Keratinocyte (primary cell): ENCODE measurements around the gene RASGRP3. TPM values are rescaled to one million over a fixed set of nuclear protein-coding genes. Genes with fewer than 3 reads are reported as not detected.

ENCODE experiments used
- DNase-seq: peaks from one replicate; pipeline ENCODE4 v3.0.0-alpha.2; 2011; ENCODE audit warnings: low read depth, missing footprints, low spot score
- FAIRE-seq: peaks from 2 replicates; lab custom pipeline; 2011; peaks lifted over from hg19 to GRCh38; lab: Jason Lieb, UNC
- H2AFZ ChIP-seq: 2 replicates; pipeline ENCODE4 v1.6.0; 2012; ENCODE audit warnings: low read length, control low read depth, inconsistent platforms; ENCODE audit not compliant: control insufficient read depth
- H3K27ac ChIP-seq: 2 replicates; pipeline ENCODE4 v1.5.1; 2011; ENCODE audit warnings: low read length; ENCODE audit not compliant: control insufficient read depth, insufficient read depth
- H3K27me3 ChIP-seq: 3 replicates; pipeline ENCODE4 v1.6.0; 2011; ENCODE audit warnings: low read length; ENCODE audit not compliant: control insufficient read depth, insufficient read depth; ENCODE audit errors: extremely low read depth
- H3K36me3 ChIP-seq, 2 experiments: 2 replicates in 1 of 2; 3 replicates in 1 of 2; pipeline ENCODE4 v1.5.1; 2011; ENCODE audit warnings: low read length in 2 of 2, mild to moderate bottlenecking in 1 of 2; ENCODE audit not compliant: control insufficient read depth in 2 of 2, insufficient read depth in 2 of 2; ENCODE audit errors: extremely low read depth in 1 of 2
- H3K4me1 ChIP-seq: 3 replicates; pipeline ENCODE4 v1.5.1; 2011; ENCODE audit warnings: low read length; ENCODE audit not compliant: control insufficient read depth, insufficient read depth; ENCODE audit errors: extremely low read depth
- H3K4me2 ChIP-seq: 3 replicates; pipeline ENCODE4 v1.6.0; 2011; ENCODE audit warnings: low read depth, low read length; ENCODE audit not compliant: control insufficient read depth, insufficient read depth; ENCODE audit errors: extremely low read depth
- H3K4me3 ChIP-seq, 3 experiments: fragments of 200-600 bp in 1 of 3; sonication (generic) in 1 of 3; 2 replicates in 2 of 3; 3 replicates in 1 of 3; pipeline ENCODE4 v1.5.1; 2011 to 2016; ENCODE audit warnings: low read length in 3 of 3, mild to moderate bottlenecking in 3 of 3, control low read depth in 2 of 3, inconsistent platforms in 1 of 3, low read depth in 1 of 3, mixed read lengths in 1 of 3, mixed run types in 1 of 3, moderate library complexity in 1 of 3; ENCODE audit not compliant: control insufficient read depth in 2 of 3, insufficient read depth in 2 of 3; ENCODE audit errors: extremely low read depth in 1 of 3
- H3K79me2 ChIP-seq: 2 replicates; pipeline ENCODE4 v1.6.0; 2012; ENCODE audit warnings: low read length; ENCODE audit not compliant: control insufficient read depth, insufficient read depth
- H3K9ac ChIP-seq: 3 replicates; pipeline ENCODE4 v1.6.0; 2011; ENCODE audit warnings: low read length; ENCODE audit not compliant: control insufficient read depth, insufficient read depth; ENCODE audit errors: extremely low read depth
- H3K9me1 ChIP-seq: 3 replicates; pipeline ENCODE4 v1.6.0; 2011; ENCODE audit warnings: low read length; ENCODE audit not compliant: control insufficient read depth, insufficient read depth; ENCODE audit errors: extremely low read depth
- H3K9me3 ChIP-seq: 2 replicates; pipeline ENCODE4 v1.5.1; 2012; ENCODE audit warnings: low read depth, low read length; ENCODE audit not compliant: control insufficient read depth
- H4K20me1 ChIP-seq: 3 replicates; pipeline ENCODE4 v1.6.0; 2011; ENCODE audit warnings: low read length; ENCODE audit not compliant: control insufficient read depth, insufficient read depth; ENCODE audit errors: extremely low read depth
- CTCF ChIP-seq, 3 experiments: IDR thresholded peaks in 1 of 3; conservative IDR thresholded peaks in 1 of 3; optimal IDR thresholded peaks in 1 of 3; 2 replicates in 2 of 3; 3 replicates in 1 of 3; pipeline versions ENCODE3 to v1.5.1; 2011; ENCODE audit warnings: low read length in 3 of 3, mild to moderate bottlenecking in 3 of 3, moderate library complexity in 2 of 3, control low read depth in 1 of 3, inconsistent platforms in 1 of 3; ENCODE audit not compliant: insufficient read depth in 2 of 3; ENCODE audit errors: extremely low read depth in 1 of 3
- EZH2 ChIP-seq: IDR thresholded peaks from one replicate; pipeline ENCODE4 v1.6.1; 2012; ENCODE audit warnings: inconsistent platforms, mild to moderate bottlenecking, low read length, moderate library complexity
- dilution Hi-C: fragments of 300-500 bp; cut with MboI; formaldehyde crosslinking; loops from one replicate; pipeline ENCODE4 v1.7.0; 2020; ENCODE audit warnings: low sequenced_read_pairs; ENCODE audit not compliant: extremely low pct_ligation_motif_present
- polyA plus RNA-seq, 5 experiments: library from polyadenylated mRNA; depleted of rRNA in 3 of 5; stranded (reverse) in 3 of 5; stranded (forward) in 1 of 5; unstranded in 1 of 5; fragments of >200 nt; gene quantifications; 1 replicate in 1 of 5; 2 replicates in 3 of 5; 3 replicates in 1 of 5; pipeline versions ENCODE4 v1.2.1 to v1.2.3, GENCODE V29; 2011 to 2012; ENCODE audit warnings: missing spikeins in 2 of 5, low read depth in 1 of 5, low replicate concordance in 1 of 5

RASGRP3 gene
- polyA plus RNA-seq, 1 donor (not counting 4 experiments of a cell fraction or from before 2014, with no cell fraction given), result 0.56 TPM

- H4K20me1 ChIP-seq, result no peaks in the 10 kb centered on the region
- H3K9me1 ChIP-seq, result no peaks in the 10 kb centered on the region
- no peak overlapping the region for H3K9ac ChIP-seq
- no peak overlapping the region for H3K27ac ChIP-seq
- H3K4me1 ChIP-seq, result peaks cover 3% of the 10 kb centered on the region
- H3K9me3 ChIP-seq, result no peaks in the 10 kb centered on the region
- no peaks in the 10 kb centered on the region for H3K79me2 ChIP-seq
- TF ChIP-seq CTCF (optimal IDR thresholded peaks at IDR 0.05 in 1 of 3, IDR thresholded peaks at IDR 0.05 in 1 of 3, conservative IDR thresholded peaks at IDR 0.05 in 1 of 3; ENCODE audit: extremely low read depth in 1 of 3, insufficient read depth in 2 of 3, low read length in 3 of 3) (no peak), EZH2 (no peak)
- H3K4me2 ChIP-seq, result no peak overlapping the region
- no peaks in the 10 kb centered on the region for H3K27me3 ChIP-seq
- H3K4me3 ChIP-seq, result no peak overlapping the region
- no peak for DNase-seq
- no peak for FAIRE-seq
- no peak overlapping the region for H2AFZ ChIP-seq
- dilution Hi-C loops, result no loop called here
- H3K36me3 ChIP-seq, result no peaks in the 10 kb centered on the region
These were observed 1.3 kb downstream of the RASGRP3 start for GRCh38 chr2:33477473-33478468.

GRCh38 chr2:33478968-33479731 is 2.7 kb downstream of the RASGRP3 start:
- Histone ChIP-seq H3K27me3 (no peaks in the 10 kb centered on the region), H3K9me3 (no peaks in the 10 kb centered on the region), H3K79me2 (no peaks in the 10 kb centered on the region), H4K20me1 (no peaks in the 10 kb centered on the region), H3K36me3 (no peaks in the 10 kb centered on the region), H2AFZ (no peak overlapping the region), H3K4me1 (peaks cover 3% of the 10 kb centered on the region), H3K4me3 (no peak overlapping the region), H3K4me2 (no peak overlapping the region), H3K27ac (no peak overlapping the region), H3K9me1 (no peaks in the 10 kb centered on the region), H3K9ac (no peak overlapping the region)
- TF ChIP-seq CTCF (optimal IDR thresholded peaks at IDR 0.05 in 1 of 3, IDR thresholded peaks at IDR 0.05 in 1 of 3, conservative IDR thresholded peaks at IDR 0.05 in 1 of 3; ENCODE audit: extremely low read depth in 1 of 3, insufficient read depth in 2 of 3, low read length in 3 of 3) (no peak), EZH2 (no peak)
- no peak for DNase-seq
- FAIRE-seq, result no peak
- dilution Hi-C loops, result no loop called here
